Forelimb muscle (tissue), 1 donor: Measurements from ENCODE around the gene SYVN1. TPM values are rescaled to one million over a fixed set of nuclear protein-coding genes. Genes with fewer than 3 reads are reported as not detected.
"Not testable (repeated sequence)": the region's sequence is repeated elsewhere in the genome, so short reads cannot be mapped to it uniquely, and the experiment has no call there.

ENCODE experiments used
- DNase-seq: peaks from one replicate; pipeline ENCODE4 v3.0.0-alpha.2; 2013; ENCODE audit warnings: low read depth
- polyA plus RNA-seq: library from polyadenylated mRNA; unstranded; fragments of 120-200 nt; gene quantifications from one replicate; pipeline ENCODE4 v1.2.1, GENCODE V29; 2013; ENCODE audit not compliant: insufficient read length

SYVN1 gene
- polyA plus RNA-seq, 1 donor = 38.2 TPM

DNA sequence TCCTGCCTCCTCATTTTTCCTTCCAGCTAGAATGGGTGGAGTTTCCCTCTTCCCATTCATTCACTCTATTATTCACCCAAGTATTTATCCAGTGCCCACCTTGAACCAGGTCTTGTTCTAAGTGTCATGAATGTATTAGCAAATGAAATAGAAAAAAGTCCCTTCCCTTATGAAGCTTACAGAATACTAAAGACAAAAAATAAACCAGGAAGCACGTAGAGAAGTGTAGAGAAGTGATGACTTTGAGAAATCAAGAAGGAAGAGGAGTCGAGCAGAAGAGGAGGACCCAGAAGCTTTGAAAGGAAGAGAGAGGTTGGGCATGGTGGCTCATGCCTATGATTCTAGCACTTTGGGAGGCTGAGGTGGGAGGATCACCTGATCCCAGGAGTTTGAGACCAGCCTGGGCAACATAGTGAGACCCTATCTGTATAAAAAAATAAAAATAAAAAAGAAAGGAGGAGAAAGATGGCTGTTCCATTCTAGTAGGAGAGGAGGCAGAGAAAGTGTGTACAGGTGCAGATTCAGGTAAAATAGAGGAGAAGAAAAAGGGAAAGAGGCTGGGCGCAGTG is 17.1 kb upstream of the SYVN1 start:
- no peak for DNase-seq

DNA sequence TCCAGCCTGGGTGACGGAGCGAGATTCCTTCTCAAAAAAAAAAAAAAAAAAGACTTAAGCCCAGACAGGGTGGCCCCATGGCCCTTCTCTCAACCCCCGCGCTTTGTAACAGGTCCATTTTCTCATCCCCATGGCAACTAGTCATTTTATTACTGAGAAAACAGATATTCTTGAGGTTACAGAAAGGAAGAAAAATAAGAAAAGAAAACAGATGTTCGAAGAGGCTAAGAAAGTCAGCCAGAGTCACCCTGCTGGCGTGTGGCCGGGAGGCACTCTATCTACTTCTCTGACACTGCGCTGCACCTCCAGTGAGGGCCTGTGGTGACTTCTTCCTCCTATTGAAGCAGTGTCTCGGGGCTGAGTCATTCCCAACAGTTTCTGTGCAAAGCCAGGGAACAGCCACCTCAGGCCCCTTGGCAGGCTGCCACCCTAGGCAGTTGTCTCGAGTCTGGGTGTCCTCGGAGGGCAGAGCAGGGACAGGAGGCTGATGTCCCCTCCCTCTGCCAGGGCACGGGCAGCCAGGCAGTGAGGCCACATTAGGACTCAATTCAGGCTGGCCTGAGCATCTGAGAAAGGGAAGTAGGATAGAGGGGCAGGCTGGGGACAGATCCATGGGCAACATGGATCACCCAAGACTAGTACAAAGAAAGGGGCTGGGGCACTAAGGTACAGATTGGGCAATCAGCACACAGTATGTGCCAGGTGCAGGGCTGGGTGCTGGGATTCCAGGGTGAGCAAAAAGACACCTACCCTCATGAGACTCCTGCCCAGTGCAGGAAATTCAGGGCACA is 16.4 kb upstream of the SYVN1 start:
- DNase-seq = no peak

DNA sequence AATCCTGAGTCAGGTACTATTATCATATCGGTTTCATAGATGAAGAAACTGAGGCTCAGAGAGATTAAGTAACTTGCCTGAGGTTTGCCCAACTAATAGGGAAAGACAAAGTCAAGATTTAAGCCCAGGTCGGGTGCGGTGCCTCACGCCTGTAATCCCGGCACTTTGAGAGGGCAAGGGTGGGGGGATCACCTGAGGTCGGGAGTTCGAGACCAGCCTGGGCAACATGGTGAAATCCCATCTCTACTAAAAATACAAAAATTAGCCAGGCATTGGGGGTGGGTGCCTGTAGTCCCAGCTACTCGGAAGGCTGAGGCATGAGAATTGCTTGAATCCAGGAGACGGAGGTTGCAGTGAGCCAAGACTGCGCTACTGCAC is 15.8 kb upstream of the SYVN1 start:
- not testable (repeated sequence) for DNase-seq

DNA sequence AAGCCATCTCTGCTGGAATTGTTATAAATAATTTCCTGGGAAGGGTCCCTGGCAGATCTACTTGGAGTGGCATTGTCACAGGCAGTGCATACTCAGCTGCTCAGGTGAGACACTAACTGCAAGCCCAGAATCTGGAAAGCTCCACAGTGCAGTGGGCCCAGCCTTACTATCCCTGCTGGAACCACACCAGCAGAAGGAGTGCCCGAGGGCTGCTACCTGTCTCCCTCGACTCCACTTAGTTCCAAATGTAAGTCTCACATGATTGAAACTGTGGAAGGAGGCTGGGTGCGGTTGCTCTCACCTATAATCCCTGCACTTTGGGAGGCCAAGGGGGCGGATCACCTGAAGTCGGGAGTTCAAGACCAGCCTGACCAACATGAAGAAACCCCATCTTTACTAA is 14.3 kb upstream of the SYVN1 start:
- no peak for DNase-seq

DNA sequence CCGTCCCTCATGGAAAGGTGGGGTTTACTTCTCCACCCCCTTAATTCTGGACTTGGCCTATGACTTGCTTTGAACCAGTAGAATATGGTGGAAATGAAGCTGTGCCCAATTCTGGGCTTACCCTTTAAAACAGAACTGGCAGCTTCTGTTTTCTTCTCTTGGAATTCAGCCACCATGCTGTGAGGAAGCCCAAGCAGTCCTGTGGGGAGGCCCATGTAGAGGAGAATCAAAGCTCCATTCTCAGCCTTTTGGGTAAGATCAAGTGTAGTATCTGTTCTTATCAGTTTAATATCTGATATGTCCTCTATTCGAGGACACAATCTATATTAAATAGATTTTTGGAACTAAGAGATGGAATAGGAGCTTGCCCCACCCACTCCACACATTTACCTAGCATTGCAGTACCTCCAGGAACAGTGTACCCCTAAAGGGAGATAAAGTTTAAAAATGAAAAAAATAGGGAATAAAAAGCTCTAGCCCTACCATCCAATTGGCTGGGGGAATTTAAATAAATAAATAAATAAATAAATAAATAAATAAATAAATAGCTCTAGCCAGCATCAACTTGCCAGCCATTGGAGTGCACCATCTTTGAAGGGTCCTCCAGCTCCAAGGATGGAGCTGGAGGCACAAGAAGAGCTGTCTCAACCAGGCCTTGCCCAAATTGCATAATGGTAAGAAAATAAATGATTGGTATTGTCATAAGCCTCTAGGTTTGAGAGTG is 13.2 kb upstream of the SYVN1 start:
- DNase-seq = no peak

DNA sequence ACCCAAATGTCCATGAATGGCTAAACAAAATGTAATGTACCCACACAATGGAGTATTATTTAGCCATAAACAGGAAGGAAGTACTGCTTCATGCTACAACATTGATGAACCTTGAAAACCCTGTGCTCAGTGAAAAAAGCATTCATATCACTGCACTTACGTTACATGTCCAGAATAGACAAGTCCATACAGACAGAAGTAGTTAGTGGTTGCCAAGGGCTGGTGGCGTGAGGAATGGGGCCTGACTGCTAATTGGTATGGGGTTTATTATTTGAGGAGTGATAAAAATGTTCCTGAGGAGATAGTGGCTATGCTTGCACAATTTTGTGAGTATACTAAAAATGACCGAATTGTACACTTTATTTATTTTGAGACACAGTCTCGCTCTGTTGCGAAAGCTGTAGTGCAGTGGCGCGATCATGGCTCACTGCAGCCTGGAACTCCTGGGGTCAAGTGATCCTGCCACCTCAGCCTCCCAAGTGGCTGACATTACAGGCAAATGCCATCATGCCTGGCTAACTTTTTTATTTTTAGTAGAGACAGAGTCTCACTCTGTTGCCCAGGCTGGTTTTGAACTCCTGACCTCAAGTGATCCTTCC is 7.7 kb upstream of the SYVN1 start:
- no peak for DNase-seq

DNA sequence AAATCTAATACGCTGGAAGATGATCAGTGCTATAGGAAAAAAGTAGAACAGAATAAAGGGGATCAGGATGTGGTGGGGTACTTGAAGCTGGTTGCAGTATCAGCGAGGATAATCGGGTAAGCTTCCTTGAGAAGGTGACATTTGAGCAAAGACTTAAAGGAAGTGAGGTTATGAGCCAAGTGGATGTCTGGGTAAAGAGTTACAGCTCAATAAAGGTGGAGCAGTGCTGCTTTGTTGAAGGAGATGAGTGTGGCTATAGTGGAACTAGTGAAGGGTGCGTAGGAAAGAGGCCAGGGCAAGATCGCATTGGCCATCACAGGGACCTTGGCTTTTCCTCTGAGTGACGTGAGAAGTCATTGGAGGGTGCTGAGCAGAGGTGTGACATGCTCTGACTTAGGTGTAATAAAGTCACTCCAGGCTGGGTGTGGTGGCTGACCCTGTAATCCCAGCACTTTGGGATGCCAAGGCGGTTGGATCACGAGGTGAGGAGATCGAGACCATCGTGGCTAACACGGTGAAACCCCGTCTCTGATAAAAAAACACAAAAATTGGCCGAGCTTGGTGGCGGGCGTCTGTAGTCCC is 2.3 kb upstream of the SYVN1 start:
- DNase-seq = no peak

DNA sequence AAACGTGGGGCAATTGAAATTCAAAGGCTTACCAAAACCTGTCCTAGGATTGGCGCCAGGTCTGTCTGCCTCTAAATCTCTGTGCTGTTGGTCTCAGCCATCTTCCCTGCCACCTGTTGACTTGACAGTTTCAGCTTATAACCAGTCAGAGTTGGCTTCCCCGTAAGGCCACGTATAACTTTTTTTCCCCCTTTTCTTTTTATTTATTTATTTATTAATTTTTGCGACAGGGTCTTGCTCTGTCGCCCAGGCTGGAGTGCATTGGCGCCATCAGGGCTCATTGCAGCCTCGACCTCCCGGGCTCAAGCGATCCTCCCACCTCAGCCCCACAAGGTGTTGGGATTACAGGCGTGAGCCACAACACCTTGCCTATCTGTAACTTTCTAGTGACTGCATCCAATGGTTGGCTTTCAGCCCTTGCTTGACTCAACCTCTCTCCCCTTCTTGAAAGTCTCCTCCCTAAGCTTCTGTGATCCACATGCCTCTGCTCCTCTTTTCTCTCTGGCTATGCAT is 1.4 kb upstream of the SYVN1 start:
- no peak for DNase-seq

DNA sequence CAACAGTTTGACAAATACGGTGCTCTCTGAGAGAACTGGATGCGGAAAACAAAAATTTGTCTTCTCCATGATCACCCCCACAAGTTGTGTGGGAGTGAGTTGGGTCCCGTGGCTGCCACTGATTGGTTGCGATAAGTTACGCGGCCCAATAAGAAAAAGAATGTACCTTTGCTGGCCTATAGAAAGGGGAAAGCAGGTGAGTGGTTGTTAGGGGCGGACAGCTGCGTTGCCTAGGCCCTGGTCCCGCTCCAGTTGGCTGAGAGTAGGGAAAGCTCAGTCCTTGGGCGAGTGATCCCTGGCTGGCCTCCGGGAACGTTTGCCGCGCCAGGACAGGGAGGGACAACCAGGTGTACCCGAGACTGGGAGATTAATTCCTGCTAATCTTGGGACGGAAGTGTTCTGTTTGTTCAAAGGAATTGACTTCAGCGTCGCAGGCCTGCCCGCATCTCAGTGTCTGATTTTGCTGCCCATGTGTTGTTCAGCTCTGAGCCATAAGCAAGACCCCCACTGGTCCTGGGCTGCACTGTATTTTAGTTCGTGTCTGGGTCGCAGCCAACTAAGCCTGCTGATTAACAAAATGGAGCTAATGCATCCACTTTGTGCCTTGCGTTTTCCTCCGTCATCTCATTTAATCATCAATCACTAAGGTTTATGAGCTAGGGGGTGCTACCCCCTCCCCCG is 773 bp upstream of the SYVN1 start:
- peak; percentile 86 for DNase-seq

DNA sequence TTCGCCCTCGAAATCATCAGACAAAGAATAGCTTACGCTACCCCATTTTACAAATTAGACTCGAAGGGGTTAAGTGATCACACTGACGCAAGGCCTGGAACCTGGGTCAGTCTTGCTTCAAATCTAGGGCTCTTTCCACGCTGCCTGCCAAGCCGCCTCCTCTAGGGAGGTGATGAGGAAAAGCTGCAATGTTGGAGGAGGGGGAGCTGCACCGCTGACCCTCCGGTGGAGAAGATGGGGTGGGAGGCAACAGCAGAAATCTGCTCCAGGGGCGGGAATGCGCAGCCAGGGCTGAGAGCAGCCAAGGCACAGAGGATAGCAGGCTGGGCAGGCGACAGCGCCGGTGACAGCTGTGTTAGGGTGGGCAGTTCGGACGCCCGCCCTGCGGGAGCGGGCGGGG is 595 bp downstream of the SYVN1 start:
- peak; percentile 74 for DNase-seq

DNA sequence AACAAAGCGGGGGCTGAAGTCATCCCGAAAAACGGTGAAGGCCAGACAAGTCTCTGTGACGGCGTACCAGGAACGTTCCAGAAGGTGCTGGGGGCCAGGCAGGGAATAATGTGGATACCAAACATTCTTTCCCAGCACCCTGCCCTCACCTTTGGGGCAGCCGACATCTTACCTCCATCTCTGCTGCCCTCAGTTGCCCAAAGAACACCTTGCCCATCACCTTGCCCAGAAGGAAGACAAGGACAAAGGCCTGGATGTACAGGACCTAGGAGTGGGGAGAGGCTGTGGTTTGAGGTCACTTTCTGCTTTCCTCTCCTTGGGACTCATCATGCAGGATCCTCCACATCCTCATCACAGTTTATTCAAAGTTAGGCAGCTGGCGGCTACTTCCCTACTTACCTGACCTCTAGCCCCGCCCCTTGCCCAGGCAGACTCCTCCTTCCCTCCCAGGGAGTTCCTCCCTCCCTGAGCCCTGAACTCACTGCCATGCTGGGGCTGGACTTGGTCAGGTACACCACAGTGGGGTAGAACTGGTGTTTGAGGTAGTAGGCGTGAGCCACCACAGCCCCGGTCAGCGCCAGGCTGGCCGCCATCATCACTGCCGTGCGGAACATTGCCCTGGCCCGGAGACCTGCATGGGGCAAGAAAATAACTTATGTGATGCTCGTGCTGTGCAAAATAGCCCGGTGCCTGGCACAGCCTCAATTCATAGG is 1.2 kb downstream of the SYVN1 start:
- no peak for DNase-seq

DNA sequence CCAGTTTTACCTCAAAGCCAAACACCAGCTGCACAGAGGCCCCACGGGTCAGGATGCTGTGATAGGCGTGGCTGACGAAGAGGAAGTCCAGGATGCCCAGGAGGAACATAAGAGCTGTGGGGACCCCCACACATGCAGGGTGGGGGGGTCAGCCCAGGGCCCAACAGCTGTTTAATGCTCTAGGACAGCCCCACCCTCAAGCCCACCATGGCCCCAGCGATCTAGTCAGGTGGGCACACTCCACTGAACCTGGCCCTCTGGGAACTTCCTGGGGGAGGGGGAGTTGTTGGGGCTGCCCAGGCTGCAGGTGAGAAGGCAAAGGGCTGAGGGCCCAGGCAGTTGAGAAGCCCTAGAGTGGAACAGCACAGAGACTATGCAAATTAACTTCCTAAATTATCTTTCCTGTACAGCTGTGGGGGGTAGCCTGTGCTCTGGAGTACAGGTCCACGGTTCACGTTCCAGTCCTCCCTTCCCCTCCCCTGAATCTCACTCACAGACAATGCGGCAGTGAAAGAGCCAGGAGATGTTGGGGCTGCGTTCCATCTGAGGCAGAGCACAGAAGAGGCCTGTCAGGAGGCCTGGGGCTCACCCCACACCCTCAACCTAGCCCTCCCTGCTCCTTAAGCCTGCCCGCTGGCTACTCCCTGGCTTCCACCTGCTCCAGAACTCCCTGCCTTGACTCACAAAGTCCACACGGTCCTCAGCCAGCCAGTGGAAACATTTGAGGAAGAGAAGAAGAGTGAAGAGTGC is 1.9 kb downstream of the SYVN1 start:
- no peak for DNase-seq

DNA sequence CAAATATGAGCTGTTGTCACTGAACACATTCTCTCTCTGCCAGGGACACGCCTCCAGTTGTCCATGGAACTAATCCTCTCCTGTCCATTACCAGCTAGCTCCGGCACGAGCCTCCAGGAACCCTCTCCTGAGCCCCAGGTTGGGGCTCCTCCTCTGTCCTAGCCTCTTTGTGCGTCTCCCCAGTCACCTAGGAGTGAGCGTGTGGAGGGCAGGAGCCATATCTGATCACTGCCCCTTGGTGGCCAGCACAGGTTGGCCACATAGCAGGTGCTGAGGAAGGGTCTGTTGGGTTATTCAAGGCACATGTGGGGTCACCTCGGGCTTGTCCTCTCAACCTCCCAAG is 2.5 kb downstream of the SYVN1 start:
- no peak for DNase-seq

DNA sequence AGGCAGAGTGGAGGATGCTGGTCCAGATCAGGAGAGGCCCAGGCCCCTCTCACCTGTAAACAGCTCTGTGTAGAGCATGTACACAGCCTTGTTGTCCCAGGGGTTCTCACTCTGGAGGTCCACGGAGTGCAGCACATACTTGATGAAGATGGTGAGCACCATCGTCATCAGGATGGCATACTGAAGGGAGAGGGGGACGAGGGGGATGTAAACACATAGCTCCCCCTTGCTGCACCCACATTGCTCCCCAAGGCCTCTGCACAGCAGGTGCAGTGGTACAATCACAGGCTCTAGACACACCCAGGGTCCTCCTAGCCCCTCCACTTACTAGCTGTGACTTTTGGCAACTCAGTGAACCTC is 2.9 kb downstream of the SYVN1 start:
- DNase-seq = no peak

DNA sequence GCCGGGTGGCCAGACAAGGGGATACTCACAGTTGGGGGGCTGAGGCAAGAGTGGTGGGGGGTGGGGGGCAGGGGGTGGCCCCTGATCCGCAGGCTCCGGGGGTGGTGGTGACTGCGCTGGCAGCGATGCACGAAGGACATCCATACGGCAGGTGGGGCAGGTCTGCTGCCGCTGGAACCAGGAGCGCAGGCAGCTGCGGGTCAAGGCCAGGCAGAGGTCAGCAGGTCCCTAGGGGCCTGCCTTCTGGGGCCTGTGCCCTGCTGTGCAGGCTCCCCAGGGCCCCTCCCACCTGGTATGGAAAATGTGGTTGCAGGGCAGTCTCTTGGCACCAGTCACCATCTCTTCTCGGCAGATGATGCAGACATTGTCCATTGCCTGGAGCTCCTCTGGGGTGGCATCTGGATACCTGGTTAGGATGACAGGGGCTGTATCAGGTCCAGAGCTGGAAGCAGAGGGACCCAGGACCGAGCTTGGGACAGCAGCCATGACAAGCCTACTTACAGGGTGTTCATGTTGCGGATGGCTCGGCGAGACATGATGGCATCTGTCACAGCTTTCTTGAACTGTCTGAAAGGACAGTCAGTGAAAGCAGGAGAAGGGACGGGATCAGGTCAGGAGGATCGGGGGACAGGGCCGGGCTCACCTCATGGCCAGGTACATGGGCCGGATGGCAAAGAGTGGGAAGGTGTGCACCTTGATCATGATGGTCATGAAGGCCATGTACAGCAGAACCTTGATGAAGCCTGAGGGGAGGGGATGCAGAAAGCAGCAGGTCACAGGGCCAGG is 3.5 kb downstream of the SYVN1 start:
- no peak for DNase-seq

DNA sequence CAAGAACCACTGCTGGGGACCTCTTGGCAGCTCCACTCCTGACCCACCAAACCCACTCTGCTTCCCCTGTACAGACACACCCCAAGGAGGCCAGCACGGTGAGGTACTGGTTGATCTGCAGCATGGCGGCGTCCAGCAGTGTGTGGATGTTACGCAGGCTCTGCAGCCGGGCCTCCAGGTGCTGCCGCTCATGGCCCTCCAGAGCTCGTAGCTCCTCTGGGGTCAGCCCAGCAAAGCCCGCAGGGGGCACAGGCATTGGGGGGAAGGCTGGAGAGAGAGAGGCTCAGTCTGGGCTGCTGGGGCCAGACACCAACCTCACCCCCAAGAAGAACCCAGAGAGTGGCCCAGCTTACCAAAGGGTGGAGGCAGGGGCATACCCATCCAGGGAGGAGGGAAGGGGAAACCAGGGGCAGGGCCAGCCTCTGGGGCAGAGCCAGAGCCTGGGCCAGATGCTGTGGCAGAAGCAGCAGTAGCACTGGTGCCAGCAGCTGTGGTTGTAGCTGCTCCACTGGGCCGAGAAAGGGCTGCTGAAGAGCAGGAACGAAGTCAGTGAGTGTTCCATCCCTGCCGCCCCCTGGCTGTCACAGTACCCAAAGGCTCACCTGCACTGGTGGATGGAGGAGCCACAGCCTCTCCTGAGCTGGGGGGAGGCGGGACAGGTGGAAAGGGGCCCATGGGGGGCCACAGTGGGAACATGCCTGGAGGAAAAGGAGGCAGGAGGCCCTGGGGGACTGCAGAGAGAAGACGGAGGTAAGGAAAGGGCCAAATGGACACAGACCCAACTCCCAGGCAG is 4.5 kb downstream of the SYVN1 start:
- no peak for DNase-seq

DNA sequence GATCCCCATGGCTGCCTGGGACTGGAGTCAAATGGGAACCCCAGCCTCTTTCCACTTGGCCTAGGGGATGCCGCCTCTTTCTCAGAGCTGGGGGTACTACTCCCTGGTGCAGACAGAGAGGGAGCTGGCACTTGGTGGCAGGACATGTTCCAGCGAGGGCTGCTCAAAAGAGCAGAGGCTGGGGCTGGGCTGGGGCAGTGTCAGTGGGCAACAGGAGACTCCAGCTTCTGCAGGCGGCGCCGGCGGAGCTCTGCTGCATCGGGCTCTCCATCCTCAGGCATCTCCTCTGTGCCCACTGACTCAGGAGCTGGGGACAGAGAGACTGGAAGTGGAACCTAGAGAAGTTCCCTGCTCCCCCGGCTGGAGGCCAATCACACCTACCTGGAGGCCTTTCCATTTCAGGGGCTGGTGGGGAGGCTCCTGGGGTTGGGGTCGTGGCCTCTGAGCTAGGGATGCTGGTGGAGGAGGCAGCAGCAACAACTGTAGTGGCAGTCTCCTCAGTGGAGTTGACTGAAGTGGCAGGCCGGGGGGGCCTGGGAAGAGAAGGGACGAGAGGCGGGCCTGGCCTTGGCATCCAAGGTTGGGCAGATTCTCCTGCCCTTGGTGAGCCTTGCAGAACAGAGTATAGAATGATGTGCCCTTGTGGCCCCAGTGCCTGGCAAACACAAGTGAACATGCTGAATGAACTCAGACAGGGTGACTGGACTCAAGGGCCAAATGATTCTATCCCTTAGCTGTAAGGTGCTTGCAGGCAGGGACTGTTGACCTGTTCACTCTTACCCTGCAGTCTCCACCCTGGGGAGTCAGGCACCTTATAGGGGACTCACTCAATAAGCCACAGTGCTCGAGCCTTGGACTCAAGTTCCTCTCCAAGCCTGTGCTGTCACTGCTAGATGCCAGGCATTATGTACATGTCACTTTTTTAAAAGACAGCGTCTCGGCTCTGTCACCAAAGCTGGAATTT is 5.9 kb downstream of the SYVN1 start:
- no peak for DNase-seq
